Right hindlimb (tissue), 1 donor: ENCODE results near the gene SLC24A4.

ENCODE experiments used
- DNase-seq: peaks from one replicate; pipeline ENCODE4 v3.0.0-alpha.2; 2018

Gene SLC24A4

DNA sequence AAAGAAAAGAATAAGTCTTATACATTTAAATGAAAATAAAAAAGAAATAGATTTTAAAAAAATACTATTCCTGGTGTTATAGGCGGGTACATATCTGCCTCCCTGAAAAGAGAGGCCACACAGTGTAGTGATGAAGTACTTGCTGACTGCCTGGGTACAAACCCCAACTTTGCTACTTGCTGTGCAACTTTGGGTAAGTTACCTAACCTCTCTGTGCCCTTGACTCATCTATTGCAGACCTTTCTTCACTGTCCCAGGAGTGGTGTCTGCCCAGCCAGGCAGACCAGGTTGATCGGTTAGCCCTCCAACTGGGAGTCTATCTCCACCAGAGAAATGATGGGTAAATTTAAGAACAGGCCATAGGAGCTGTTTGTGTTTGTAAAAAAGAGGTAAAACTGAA is 82.0 kb downstream of the SLC24A4 start:
- no peak for DNase-seq

- DNase-seq = no peak
Measured at GRCh38 chr14:92407410-92407809, 84.4 kb downstream of the SLC24A4 start.

DNA sequence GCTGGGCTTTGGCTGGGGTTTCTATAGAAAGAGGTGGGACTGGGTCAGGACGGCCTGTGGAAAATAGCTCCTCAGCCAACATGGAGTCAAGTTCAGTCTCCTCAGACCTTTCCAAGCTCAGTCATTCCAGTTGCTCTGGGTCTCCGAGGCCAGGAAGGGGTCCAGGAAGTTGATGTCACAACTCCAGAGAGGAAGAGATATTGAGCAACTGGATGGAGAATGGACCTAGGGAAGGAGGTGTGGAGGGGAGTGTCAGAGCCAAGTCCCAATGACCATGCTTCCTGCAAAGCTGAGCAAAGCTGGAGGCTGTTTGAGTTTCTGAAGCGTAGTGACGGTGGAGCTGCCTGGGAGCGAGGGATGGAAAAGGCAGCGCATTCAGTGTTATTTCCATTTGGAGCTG is 86.1 kb downstream of the SLC24A4 start:
- peak; percentile 94 for DNase-seq

DNA sequence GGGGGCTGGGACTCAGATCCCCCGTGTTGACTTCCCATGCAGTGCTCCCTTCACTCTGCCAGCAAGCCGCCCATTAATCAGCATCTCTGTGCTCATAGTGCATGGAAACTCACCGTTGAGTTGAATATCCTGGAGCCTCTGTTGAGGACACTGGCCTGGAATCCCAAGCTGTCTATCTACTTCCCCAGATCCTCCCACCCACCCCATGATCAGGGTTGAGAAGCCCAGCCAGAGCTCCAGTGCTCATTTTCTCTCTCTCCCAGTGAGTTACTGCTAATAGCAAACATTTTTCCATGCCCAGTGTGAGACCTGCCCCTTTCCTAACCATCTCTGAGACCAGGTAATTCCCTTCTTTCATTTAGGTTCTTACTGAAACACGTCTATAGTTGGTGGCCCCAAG is 88.2 kb downstream of the SLC24A4 start:
- DNase-seq = no peak

GRCh38 chr14:92411941-92412340 is 89.0 kb downstream of the SLC24A4 start:
- DNase-seq = no peak

- no peak for DNase-seq
Measured at GRCh38 chr14:92412912-92413311, 89.9 kb downstream of the SLC24A4 start.

DNA sequence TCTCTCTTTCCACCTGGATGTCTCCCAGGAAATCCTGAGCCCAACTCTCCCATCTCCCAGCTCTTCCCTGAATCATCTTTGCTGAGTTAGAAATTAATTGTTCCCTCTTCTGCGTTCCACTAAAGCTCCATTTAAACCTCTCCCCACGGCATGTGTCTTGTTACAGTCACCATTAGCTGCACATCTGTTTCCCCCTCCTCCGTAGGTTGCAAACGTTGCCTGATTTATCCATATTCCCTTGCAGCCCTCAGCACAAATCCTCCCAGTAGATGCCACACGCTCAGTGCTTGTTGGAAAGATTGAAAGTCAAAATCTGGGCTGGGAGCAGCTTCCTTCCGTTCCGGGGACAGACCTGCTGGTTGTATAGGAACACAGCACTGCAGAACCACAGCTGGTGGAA is 90.4 kb downstream of the SLC24A4 start:
- DNase-seq = peak; percentile 62

GRCh38 chr14:92414690-92415445 is 91.9 kb downstream of the SLC24A4 start:
- no peak for DNase-seq

DNA sequence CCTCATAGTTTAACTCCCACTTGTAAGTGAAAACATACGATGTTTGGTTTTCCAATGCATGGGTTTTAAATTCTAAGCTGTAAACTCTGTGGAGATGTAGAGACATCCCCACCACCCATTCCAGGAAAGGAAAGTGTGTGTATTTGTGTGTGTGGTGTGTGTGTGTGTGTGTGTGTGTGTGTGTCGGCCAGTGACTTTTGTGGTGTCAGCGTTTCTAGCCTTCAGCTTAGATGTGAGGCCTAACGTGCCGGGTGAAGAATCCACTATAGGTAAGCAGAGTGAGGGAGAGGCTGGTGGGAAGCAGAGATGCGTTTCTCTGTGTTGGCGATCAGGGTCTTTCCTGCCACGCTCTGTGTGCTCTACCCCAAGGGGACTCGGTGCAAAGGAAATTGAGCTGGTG is 93.0 kb downstream of the SLC24A4 start:
- DNase-seq = no peak

- DNase-seq = no peak
Measured at GRCh38 chr14:92416544-92416943, 93.6 kb downstream of the SLC24A4 start.

DNA sequence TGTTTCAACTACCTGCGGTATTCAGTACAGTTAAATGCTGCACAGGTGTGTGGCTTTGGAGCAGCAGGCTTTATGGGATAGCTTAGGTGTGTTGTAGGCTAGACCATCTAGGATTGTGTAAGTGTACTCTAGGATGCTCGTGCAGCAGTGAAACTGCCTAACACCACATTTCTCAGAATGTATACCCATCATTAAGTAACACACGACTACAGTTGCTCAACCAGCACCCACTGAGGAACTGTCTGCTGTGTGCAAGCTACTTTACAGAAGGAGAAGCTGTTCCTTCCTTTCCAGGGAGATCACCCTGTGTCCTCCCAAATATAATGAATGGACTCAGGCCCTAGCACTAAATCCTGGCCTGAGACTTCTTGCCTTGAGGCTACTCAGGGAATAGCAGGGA is 94.8 kb downstream of the SLC24A4 start:
- no peak for DNase-seq

DNA sequence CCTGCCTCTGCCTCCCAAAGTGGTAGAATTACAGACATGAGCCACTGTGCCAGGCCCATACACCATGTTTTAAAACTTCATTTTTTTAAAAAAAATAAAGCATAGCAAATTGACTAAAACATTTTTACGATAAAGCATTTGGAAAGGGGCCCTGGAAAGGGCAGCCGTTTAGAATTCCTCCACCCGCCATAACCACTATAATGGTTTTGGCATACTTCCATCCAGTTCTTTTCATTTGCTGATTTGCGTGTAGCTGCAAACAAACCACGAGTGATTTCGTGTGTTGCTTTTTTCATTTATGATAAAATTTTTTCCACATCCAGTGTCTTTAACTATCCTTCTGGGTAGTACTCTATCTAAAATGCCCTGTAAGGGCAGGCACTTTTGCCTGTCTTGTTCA is 98.8 kb downstream of the SLC24A4 start:
- no peak for DNase-seq

GRCh38 chr14:92425101-92425500 is 102.1 kb downstream of the SLC24A4 start:
- DNase-seq = no peak

GRCh38 chr14:92426237-92426636 is 103.3 kb downstream of the SLC24A4 start:
- no peak for DNase-seq

GRCh38 chr14:92427096-92427495 is 104.1 kb downstream of the SLC24A4 start:
- DNase-seq = no peak

- no peak for DNase-seq
Measured at GRCh38 chr14:92430686-92431085, 107.7 kb downstream of the SLC24A4 start.

- DNase-seq = no peak
Measured at GRCh38 chr14:92431199-92431725, 108.3 kb downstream of the SLC24A4 start.

- no peak for DNase-seq
Measured at GRCh38 chr14:92433407-92433806, 110.4 kb downstream of the SLC24A4 start.

DNA sequence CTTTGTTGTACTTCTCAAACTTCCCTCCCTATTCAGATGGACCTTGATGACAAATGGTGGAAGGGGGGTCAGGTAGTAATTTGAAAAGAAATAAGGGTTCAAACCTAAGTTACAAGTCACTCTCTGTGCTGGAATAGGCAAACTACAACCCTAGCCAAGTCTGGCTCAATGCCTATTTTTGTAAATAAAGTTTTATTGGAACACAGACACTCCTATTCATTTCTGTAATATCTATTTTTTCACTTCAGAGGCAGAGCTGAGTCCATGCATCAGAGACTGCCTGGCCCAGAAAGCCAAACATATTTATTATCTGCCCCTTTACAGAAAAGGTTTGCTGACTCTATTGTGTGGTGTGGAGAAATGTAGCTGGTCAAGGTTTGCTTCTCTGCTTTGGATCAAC is 112.2 kb downstream of the SLC24A4 start:
- no peak for DNase-seq

- DNase-seq = no peak
Measured at GRCh38 chr14:92436115-92436776, 113.3 kb downstream of the SLC24A4 start.

- DNase-seq = no peak
Measured at GRCh38 chr14:92437309-92437708, 114.3 kb downstream of the SLC24A4 start.

DNA sequence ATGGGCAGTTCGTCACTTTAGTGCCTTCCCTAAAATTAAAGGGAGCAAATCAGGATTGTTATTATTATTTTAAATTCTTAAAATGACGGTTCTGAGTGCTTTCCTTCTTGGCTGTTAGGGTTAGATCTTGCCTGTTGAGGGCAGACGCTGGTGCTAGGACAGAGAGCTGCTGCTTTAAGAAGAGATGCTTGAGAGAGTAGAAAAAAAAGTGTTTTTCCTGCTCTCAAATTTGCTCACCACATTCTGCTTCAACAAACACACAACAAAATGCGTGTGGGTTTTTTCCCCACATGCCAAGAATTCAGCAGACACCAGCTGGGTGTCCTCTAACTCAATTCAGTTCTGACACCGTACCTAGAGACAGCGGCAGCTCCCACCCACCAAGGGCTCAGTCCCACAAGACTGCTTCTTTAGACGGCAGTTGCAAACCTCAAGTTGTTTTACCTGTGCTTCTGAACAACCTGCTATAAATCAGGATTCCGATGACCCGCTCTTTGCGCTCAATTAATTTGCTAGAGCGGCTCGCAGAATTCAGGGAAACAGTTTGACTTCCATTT is 114.8 kb downstream of the SLC24A4 start:
- no peak for DNase-seq

DNA sequence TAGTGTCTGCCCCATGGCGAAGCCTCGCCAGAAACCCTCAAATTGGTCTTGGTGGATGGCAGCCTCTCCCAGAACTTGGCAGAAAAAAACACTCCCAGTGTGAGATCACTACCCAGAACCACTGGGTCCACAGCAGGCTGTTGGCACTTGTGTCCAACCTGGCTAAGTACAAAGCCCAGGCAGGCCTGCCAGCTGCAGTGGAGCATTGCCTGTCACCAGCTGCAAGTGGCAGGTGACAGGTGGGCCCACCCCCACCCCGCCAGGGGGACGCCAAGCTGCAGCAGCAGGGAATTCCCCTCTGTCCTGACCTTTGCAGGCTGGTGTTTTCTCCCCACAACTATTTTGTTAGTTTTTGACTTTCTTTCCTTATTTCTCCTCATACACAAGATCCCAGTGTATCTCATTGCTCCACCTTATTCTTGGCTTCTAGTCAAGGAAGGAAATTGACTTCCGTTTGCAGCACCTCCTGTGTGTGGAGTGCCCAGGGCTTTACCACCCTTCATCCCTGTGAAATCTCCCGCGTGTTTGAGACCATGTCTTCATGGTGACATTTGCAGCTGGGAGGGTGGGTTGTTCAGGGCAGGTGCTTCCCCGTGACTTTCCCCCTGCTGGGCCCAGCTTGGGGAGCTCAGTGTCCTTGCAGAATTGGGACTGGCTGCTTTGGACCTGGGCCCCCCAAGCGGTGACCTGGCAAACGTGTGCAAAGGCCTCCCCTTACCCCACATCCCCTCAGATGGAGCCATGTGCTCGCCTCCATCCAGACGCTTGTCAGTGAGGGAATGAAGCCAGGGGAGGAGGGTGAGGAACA is 116.8 kb downstream of the SLC24A4 start:
- DNase-seq = peak; percentile 53
